ENCODE results near the gene NETO2.
"Not testable (repeated sequence)": the region's sequence is repeated elsewhere in the genome, so short reads cannot be mapped to it uniquely, and the experiment has no call there.

NETO2 gene

GRCh38 chr16:47143677-47144558 is at the start of gene NETO2:
TSS of gene NETO2 (minus strand) at chr16:47143945. CDS start at chr16:47143612, 333 bp downstream.
- DNase-seq (ENCODE audit: low read depth): peak; percentile 13

GRCh38 chr16:47182318-47182717 is 38.6 kb upstream of the NETO2 start:
- DNase-seq (ENCODE audit: low read depth): no peak

DNA sequence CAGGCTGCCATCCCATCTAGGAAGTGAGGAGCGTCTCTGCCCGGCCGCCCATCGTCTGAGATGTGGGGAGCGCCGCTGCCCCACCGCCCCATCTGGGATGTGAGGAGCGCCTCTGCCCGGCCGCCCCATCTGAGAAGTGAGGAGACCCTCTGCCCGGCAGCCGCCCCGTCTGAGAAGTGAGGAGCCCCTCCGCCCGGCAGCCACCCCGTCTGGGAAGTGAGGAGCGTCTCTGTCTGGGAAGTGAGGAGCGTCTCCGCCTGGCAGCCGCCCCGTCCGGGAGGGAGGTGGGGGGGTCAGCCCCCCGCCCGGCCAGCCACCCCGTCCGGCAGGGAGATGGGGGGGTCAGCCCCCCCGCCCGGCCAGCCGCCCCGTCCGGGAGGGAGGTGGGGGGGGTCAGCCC is 37.3 kb upstream of the NETO2 start:
- DNase-seq (ENCODE audit: low read depth): not testable (repeated sequence)

DNA sequence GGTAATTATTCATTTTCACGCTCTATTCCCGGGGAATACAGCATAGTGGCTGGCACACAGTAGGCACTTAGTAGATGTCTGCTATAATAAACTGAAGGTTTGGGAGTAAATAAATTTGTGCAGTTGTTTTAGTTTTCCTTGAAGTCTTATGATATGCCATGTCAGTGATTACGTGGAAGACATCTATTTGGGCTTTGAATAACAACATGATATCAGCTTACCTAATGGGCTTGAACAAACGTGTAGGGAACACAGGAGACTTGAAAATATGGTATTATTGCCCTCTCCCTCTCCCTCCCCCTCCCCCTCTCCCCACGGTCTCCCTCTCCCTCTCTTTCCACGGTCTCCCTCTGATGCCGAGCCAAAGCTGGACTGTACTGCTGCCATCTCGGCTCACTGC is 36.3 kb upstream of the NETO2 start:
- no peak for DNase-seq (ENCODE audit: low read depth)

- DNase-seq (ENCODE audit: low read depth): no peak
Observed at GRCh38 chr16:47175152-47175551, 31.4 kb upstream of the NETO2 start.

DNA sequence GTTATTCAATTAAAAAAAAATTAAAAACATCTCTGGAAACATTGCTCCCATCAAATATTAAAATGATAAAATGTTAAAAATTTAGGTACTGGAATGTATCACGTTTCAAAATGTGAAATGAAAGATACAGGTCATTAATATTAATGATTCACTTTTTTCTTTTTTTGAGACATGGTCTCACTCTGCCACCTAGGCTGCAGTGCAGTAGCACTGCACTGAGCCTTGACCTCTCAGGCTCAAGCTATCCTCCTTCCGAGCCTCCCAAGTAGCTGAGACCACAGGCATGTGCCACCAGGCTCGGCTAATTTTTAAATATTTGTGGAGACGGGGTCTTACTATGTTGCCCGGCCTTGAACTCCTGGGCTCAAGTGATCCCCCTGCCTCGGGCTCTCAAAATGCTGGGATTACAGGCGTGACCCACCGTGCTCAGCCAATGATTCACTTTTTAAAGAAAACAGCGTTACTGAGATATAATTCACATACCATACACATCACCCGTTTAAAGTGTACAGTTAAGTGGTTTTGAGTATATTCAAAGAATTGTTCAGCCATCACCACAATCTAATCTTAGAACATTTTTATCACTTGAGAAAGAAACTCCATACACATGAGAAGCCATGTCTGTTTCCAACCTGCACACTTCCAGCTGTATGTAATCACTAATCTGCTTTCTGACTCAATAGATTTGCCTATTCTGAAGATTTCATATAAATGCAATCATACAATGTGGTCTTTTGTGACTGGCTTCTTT is 19.1 kb upstream of the NETO2 start:
- DNase-seq (ENCODE audit: low read depth): no peak

DNA sequence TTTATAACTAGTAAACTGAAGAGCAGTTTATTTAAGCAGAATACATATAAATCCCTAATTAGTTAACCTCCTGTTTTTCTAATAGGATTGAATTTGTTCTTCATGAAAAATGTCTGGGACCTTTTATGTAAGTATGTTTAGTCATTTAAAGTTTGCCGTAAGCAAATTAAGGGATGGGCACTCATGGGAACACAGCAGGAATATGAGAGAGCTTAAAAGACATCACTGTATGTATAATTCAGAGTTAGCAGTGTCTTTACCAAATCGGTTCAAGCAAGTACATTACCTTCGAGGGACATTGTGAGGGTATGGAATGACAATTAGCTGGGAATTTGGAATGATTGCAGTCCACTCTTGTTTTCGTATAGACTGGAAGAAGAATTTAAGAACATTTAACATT is 17.7 kb upstream of the NETO2 start:
- no peak for DNase-seq (ENCODE audit: low read depth)

GRCh38 chr16:47160422-47160821 is 16.7 kb upstream of the NETO2 start:
- DNase-seq (ENCODE audit: low read depth): no peak

GRCh38 chr16:47158992-47159391 is 15.2 kb upstream of the NETO2 start:
- no peak for DNase-seq (ENCODE audit: low read depth)

GRCh38 chr16:47156680-47157215 is 13.0 kb upstream of the NETO2 start:
- no peak for DNase-seq (ENCODE audit: low read depth)

- DNase-seq (ENCODE audit: low read depth): not testable (repeated sequence)
Observed at GRCh38 chr16:47152501-47152900, 8.8 kb upstream of the NETO2 start.

GRCh38 chr16:47150067-47150466 is 6.3 kb upstream of the NETO2 start:
- no peak for DNase-seq (ENCODE audit: low read depth)

DNA sequence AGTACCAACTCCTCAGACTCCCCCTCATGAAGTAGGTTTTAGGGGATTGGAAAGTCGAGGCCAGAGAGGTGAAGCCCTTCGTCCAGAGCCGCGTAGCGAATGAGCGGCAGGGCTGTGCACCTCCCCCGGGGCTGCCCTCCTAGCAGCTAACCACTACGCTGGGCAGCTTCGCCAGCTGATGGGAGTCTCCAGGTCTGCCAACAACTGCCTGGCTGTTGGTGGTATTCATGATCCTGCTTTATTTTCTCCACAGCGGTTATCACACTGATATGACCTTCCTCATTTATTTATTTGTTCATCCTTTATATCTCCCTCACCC is 773 bp upstream of the NETO2 start:
- no peak for DNase-seq (ENCODE audit: low read depth)

DNA sequence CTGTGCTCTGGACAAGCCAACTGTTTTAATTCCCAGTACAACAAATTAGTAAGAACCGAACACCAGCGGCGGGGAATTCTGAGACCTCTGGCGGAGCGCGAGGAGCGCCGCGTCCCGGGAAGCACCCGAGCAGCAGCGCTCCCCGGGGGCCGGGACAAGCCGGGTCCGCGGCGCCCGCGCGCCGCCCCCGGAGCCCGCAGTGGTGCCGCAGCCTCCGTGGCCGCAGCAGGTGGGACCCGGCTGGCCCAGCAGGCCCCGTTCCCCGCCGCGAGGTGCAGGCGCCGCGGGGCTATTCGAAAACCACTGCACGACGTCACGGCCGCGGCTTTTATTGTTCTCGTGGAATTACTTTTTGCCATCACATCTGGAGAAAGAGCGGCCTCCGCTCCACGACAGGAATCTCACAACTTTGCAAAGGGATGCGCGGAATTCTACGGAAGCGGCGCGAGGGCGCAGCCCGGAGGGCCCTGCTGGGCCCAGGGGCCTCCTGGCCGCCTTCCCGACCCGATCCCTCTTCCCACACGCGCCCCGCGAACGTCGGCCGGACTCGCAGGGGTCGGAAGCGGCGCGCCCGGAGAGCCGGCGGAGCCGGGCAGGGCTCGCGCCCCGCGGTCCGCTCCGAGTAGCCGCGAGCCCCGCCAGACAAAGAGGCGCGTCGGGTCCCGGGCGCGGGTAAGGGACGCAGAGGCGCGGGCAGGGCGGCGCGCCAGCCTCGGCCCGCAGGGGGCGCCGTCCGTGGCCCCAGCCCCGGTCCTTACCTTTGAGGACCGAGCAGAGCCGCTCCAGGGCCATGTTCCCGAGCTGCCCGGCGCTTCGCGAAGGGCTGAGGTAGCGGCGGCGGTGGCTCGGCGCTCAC is 696 bp downstream of the NETO2 start:
- peak; percentile 27 for DNase-seq (ENCODE audit: low read depth)

DNA sequence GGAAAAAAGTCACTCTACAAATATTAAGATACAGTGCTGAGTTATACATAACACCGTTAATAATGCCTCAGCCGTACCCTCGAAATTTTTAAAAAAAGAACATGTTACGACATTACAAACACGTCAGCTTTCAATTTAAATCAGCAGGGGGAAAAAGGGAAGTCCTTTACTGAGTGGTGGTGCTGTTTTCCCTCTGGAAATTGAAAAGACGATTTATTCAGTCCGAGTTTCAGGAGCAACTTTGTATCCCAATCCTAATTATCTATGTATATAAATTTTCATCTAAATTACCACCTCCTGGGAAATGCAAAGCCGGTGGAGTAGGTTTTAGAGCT is 1.3 kb downstream of the NETO2 start:
- no peak for DNase-seq (ENCODE audit: low read depth)

DNA sequence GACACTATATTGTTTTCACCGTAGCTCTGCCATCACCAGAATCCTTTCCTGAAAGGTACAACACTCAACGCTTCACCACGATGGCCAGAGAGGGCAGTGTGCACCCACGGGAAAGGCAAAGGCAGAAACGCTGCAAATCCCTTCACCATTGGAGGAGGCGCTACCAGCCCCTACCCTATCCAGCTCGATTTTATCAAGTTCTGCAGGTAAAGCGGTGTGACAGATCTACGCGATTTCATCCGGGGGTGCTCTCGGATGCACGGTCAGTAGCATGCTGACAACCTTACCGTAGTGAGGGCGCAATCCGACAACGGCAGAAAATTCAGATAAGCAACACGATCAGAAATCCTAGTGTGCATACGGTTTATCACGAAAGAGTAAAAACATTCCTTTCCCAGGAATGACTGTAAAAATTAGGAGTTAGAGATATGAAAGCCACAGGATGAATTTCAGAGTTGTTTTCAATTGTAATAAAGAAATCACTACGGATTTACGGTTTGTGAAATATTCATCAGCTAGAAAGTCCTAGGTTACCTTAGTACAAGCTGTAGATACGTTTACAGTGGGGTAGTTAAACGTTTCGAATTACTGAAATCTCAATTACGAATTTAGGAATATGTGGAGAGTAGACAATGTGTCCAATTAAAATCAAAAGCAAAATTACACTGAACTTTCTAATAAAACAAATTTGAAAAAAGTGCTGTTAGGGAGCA is 1.8 kb downstream of the NETO2 start:
- peak; percentile 56 for DNase-seq (ENCODE audit: low read depth)

DNA sequence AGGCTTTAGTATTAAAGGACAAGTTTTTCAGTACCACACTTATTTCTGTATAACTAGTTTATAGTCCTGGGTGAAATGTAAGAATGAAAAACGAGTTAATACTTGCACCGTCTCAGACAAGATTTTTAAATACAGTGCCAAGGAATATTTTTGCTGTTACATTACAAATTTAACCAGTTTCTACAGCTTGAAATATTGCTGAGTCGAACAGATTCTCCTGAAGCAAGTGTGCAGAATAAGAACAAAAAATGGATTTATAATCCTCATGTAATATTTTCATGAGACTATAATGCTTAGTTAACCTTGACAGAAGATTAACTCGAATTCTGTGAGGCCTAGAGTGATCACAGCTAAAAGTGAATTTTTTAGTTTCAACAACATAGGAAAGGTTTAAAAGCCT is 3.1 kb downstream of the NETO2 start:
- no peak for DNase-seq (ENCODE audit: low read depth)

DNA sequence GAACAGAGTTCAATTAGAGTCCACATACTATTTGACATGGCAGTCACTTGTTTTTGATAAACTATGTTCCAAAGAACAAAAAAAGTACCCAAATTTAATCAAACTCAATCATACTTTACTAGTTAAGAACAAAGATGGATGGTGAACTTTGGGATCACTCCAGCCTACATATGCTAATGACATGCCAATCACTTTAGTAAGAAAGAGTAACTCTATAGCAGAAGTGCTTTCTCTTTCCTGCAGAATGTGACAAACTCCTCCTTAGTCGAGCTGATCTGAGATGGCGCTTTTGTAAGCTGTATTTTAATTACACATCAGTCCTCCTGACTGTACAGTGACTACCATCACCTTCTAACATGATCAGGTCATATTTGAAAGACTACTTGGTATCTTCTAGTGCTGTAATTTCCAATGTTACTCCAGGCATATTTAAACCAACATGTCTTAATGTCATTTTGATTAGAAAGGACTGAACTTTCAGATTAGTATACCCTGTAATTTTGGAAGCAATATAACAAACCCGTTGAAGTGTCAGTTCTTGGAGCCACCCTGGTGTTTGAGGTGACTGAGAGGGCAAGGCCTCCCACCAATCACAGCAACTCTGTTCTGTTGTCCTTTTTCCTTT is 4.1 kb downstream of the NETO2 start:
- DNase-seq (ENCODE audit: low read depth): no peak

- DNase-seq (ENCODE audit: low read depth): not testable (repeated sequence)
Observed at GRCh38 chr16:47137925-47138324, 5.8 kb downstream of the NETO2 start.

DNA sequence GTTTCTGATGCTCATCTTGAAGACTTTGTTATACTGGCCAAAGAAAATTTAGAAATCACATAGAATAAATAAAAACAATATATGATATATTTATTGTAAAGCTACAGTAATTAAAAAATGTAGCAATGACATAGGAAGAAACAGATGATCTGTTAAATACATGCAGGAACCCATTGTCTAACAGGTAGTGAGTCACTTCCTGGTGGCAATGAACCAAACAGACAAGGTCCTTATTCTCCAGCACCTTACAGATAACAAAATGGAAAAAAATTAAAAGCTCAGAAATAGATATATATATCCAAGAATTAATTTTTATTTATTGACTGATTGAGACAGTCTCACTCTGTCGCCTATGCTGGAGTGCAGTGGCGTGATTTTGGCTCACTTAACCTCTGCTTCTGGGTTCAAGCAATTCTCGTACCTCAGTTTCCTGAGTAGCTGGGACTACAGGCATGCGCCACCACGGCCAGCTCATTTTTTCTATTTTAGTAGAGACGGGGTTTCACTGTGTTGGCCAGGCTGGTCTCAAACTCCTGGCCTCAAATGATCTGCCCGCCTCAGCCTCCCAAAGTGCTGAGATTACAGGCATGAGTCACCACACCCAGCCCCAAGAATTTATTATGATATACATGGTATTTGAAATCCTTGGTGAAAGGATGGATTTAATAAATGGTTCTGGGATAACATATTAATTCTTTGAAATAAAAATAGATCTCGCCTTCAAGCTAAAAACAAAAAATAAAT is 7.5 kb downstream of the NETO2 start:
- DNase-seq (ENCODE audit: low read depth): no peak

DNA sequence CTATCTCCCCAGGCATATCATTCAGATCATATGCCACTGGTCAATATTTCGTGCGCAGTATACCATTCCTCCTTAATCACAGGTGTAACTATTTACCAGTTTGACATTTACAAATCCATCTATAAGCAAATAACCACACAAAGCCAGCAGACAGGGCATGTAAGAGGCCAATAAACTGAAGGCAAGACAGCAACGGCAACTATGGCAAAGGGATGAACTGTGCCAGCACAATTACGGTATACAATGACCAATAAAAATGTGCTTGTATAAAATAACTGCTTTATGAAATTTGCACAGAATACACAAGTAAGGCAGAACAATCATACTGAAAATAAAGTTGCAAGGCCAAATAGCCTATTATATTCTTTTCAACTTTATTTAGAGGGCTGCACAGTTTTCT is 9.2 kb downstream of the NETO2 start:
- DNase-seq (ENCODE audit: low read depth): no peak

All from GM04504 (cell line).